WI38 (cell line): ENCODE measurements around the gene SSU72.

Source experiments
- H3K4me3 ChIP-seq: 2 replicates; pipeline ENCODE4 v1.5.1; 2011; ENCODE audit warnings: low read depth, mild to moderate bottlenecking, control low read depth, low read length
- TF ChIP-seq, protein P1 (sequence below): IDR thresholded peaks from 2 replicates; pipeline ENCODE4 v1.5.1; 2012; ENCODE audit warnings: low read depth, mild to moderate bottlenecking, control low read depth, low read length

Gene SSU72

DNA sequence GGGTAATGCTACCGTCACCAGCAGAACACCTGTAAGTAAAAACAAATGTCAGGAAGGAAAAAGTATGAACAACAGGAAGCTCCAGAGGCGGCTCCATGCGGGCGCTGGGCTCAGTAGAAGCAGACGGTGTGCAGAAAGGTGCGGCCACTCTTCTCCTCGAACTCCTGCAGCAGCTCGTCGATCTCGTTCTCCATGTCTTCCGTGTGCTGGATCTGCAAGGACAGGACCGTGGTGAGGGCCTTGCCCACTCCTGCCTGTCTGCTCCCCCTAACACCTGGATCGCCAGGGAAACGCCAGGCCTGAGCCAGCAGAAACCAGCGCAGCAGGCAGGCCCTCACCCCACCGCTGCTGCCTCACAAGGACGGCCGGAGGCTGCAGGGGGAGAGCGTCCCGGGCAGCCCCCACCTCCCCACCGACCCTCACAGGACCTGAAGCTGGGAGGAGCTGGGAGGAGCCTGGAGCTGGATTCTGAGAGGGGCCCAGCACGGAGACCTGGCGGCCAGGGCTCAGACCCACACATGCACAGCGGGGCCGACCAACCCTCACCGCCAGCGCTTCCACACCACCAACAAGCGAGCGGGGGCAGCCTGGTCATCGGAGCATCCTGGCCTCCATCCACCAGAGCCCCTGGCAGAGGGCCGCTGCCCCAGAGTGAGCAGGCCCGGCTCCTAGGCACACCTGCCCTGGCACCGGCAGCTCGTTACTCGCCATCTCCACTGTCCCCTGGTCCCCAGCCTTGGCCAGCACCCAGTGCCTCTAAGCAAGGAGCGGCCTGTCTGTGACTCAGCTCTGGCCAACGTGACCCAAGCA is 32.5 kb downstream of the SSU72 start:
- TF ChIP-seq, protein P1, sequence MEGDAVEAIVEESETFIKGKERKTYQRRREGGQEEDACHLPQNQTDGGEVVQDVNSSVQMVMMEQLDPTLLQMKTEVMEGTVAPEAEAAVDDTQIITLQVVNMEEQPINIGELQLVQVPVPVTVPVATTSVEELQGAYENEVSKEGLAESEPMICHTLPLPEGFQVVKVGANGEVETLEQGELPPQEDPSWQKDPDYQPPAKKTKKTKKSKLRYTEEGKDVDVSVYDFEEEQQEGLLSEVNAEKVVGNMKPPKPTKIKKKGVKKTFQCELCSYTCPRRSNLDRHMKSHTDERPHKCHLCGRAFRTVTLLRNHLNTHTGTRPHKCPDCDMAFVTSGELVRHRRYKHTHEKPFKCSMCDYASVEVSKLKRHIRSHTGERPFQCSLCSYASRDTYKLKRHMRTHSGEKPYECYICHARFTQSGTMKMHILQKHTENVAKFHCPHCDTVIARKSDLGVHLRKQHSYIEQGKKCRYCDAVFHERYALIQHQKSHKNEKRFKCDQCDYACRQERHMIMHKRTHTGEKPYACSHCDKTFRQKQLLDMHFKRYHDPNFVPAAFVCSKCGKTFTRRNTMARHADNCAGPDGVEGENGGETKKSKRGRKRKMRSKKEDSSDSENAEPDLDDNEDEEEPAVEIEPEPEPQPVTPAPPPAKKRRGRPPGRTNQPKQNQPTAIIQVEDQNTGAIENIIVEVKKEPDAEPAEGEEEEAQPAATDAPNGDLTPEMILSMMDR: no peak
- no peak overlapping the region for H3K4me3 ChIP-seq

DNA sequence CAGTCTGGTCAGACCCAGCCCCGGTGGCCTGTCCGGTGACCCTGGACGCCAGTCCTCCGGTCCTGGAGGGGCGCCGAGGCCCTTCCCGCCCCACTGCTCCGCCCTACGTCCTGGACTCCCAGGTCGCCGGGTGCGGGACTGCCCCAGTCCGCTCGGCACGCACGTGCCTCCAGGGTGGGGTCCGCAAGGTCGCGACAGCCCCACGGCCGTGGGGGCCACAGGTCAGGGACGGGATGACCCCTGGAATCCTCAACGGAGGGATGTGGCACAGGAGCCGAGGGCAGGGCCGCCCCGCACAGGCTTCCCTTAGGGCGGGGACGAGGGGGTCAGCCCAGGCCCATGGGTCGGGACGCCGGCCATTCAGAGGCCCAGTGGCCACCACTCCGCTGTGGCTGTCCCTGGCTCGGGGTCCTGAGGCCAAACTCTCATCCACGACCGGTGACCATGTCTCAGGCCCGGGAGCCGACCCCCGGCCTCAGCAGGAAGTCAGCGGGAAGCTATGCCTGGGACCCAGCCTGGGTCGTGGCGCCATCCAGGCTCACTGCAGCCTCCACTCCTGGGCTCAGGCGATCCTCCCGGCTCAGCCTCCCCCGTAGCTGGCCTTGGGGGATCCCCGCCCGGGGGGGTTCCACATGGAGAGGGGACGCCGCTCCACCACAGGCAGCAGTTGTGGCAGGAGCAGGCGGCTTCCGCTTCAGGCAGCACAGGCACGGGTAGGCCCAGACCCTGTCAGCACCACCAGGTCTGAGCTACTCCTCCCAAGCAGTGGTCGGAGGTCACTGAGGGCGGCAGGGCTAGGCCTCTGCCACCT is 33.6 kb downstream of the SSU72 start:
- H3K4me3 ChIP-seq: peak overlapping the region; percentile 38
- TF ChIP-seq, protein P1: no peak

DNA sequence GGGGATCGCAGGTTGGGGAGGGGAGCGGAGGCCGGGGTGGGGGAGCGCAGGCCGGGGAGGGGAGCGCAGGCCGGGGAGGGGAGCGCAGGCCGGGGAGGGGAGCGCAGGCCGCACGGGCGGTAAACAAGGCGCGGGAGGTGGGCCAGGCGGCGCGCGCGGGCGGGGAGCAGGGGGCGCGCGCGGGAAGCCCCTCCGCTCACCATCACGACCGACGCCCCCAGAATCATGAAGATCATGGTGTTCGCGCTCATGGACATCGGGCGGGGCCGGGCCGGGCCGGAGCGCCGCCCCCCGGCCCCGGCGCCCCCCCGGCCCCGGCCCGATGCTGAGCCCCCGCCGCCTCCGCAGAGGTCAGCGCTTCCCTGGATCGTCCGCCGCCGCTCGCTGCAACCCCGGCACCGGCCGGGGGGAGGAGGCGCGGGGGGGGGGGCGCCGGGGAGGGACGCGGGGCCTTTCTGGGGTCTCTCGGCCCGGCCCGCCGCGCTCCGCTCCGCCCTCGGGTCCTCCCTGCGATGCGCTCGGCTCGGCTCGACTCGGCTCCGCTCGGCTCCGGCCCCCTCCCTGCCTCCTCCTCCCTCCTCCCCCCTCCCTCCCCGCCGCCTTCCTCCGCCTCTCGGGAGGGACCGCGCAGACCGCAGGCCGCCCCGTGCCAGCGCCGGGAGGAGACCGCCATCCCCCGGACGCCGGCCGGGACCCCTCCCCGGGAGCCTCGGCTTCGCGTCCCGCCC is 34.4 kb downstream of the SSU72 start, which contains the start of gene TMEM240:
TSS of gene TMEM240 (minus strand) at position 535 of the 728 bp plus-strand sequence. CDS start at position 257, 278 bp downstream.
- H3K4me3 ChIP-seq: peak within 1 kb of the TSS; percentile 62

DNA sequence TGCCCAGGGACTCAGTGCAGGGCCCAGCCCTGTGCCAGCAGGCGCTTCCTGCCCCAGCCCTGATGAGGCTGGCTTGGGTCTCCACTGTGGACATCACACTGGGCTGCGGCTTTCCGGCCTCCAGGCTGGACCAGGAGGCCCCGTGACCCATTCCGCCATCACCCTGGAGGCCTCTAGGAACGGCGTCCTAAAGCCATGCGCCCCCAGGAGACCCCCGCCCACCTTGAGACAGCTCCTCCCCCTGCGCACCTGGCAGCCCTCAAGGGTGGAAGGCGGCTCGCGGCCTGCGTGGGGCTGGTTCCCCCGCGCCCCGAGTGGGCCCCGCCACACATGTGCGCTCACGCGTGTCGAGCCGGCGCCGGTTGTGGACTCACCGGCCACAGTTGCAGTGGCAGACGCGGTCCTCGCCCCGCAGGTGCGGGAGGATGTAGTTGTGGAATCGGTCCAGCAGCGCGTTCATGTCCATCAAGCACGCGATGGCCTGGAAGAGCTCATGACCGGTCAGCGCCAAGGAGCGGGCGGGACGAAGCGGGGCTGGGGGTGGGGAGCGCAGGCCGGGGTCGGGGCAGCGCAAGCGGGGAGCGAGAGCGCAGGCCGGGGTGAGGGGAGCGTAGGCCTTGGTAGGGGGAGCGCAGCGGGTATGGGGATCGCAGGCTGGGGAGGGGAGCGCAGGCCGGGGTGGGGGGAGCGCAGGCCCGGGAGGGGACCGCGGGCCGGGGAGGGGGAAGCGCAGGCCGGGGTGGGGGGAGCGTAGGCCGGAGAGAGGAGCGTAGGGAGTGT is 35.2 kb downstream of the SSU72 start:
- TF ChIP-seq, protein P1: no peak
- peak overlapping the region; percentile 62 for H3K4me3 ChIP-seq

More for the DNA sequence above, 34.4 kb downstream of the SSU72 start, which contains the start of gene TMEM240:
- TF ChIP-seq, protein P1: no peak

DNA sequence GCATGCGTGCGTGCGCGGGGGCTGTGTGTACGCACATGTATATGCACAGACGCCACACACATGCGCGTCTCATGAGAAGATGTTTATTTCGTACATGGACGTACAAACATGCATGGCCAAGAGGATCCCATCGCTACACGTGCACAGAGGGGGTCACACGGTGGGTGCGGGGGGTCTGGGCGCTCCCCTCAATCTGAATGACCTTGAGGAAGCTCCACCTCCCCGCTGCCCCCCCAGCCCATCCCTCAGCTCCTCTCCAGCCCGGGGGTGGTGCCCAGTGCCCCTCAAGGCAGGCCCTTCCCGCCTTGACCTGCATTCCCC is 35.7 kb downstream of the SSU72 start:
- H3K4me3 ChIP-seq: peak overlapping the region; percentile 62
- TF ChIP-seq, protein P1: no peak

DNA sequence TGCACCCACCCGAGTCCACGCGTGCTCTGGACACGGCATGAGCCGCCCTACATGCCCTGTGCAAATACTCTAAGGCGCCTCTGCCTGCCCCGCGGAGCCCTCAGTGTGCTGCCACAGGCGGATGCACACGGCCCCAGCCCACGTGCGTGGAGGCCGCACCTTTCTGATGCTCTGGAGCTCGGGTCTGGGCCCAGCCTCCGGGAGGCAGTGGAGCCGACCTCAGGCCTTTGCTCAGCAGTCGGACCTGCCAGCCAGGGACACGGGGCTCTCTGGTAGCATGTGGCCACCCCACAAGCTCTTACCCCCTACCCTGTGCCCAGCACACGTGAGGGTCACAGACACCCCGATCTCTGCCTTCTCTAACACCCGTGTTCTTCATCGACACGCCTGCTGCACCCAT is 36.3 kb downstream of the SSU72 start:
- TF ChIP-seq, protein P1: no peak
- no peak overlapping the region for H3K4me3 ChIP-seq
